ENCODE results near the gene PCYT2. TPM values are rescaled to one million over a fixed set of nuclear protein-coding genes. Genes with fewer than 3 reads are reported as not detected.

PCYT2 gene
- polyA plus RNA-seq, 1 donor, result 33.8 TPM

DNA sequence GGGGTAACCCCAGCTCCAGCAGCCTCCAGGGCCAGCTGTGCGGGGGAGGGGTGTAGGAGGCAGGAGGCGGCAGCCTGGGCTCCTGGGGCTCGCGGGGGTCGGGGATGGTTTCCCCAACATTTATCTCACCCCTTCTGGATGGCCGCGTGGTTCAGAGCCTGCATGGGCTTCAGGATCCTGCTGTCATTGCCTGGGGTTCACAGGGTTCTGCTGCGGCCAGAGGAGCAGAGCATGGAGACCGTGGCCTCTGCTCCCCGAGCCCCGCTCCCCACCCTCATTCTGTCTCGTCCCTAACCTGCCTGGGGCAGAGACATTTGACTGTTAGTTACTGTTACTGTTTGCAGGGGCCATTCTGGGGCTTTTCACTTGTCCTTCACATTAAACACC, 31.0 kb upstream of the PCYT2 start:
- H3K27ac ChIP-seq (ENCODE audit: low read length), result no peak overlapping the region
- no peak overlapping the region for H3K4me3 ChIP-seq (ENCODE audit: low read length)
- no peak for DNase-seq
- H3K36me3 ChIP-seq (ENCODE audit: control insufficient read depth, insufficient read depth, low read length), result no peaks in the 10 kb centered on the region
- H3K27me3 ChIP-seq (ENCODE audit: control insufficient read depth, insufficient read depth, low read length), result peaks cover 8% of the 10 kb centered on the region
- WGBS (ENCODE audit: insufficient coverage, low lambda C conversion rate), result no CpG with 5 or more reads among the region's 12 CpGs
- peaks cover 2% of the 10 kb centered on the region for H3K4me1 ChIP-seq (ENCODE audit: control insufficient read depth, insufficient read depth, low read length)
- H3K9me3 ChIP-seq (ENCODE audit: control insufficient read depth, low read depth, low read length), result peaks cover 6% of the 10 kb centered on the region

DNA sequence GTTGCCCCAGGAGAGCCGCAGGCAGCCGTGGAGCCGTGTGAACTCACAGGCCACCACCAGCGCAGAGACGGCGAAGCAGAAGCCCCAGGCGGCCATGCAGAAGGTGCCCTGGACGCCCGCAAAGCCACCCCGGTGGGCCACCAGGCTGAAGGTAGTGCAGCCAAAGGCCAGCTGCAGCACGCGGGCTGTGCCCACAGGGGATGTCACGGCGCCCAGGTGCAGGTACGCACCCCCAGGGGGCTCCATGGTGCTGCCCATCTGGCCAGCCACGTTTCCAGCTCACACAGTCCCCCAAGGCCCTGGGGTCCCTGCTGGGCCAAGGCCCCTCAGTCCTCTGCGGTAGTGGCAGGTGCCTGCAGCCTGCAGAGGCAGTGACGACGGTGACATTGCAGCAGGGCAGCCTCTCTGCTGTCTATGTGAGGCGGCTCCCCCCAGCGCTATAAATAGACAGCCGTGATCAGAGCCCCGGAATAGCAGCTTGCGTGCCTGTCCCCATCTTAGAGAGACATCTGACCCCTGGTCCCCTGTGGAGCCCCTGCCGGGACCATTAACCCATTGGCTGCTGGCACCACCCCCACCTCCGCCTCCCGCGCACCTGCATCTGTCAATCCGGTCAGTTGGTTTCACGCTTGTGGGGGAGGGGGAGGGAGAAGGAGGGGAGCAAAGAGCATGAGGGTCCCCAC, 30.4 kb upstream of the PCYT2 start:
- no peaks in the 10 kb centered on the region for H3K36me3 ChIP-seq (ENCODE audit: control insufficient read depth, insufficient read depth, low read length)
- WGBS (ENCODE audit: insufficient coverage, low lambda C conversion rate), result 0% methylated on average over 1 of the region's 30 CpGs
- H3K4me3 ChIP-seq (ENCODE audit: low read length), result no peak overlapping the region
- H3K27me3 ChIP-seq (ENCODE audit: control insufficient read depth, insufficient read depth, low read length), result peaks cover 8% of the 10 kb centered on the region
- peaks cover 6% of the 10 kb centered on the region for H3K9me3 ChIP-seq (ENCODE audit: control insufficient read depth, low read depth, low read length)
- no peak overlapping the region for H3K27ac ChIP-seq (ENCODE audit: low read length)
- no peak for DNase-seq
- peaks cover 5% of the 10 kb centered on the region for H3K4me1 ChIP-seq (ENCODE audit: control insufficient read depth, insufficient read depth, low read length)

DNA sequence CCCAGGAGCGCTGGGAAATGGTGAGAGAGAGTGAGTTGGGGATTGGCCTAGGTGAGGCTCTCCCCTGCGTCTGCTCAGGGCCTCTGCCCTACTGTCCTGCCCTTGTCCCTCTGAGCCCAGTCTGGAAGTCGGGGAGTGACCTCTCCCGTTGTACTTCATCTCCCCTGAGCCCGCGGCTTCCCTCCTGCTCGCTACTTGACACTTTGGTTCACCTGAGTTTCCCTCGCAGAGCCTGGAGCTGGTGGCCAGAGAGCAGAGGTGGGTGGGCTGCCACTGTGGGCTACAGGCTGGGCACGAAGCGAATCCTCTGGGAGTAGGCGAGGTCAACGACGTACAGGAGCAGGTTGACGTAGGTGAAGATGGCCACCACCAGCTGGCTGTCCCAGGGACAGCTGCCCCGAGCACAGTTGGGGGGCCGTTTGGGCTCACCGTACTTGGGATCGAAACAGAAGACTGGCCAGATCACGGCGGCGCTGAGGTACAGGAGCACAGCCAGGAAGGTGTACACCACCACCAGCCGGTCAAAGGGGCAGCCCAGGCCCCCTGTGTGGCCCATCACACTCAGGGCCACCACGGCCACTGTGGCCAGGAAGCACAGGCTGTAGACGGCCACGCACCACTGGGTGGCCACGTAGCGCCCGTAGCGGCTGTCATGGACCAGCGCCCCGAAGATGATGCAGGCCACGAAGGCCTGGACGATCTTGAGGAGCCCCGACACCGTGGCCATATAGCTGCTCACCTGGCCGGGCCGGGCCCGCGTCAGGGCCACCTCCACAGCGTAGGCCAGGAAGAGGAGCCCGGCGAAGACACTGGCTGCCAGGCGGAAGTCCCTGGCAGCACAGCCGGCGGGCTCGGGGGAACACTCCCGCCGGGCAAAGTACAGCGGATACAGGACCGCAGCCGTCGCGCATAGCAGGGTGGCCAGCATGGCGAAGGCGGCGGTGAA, 29.6 kb upstream of the PCYT2 start:
- H3K4me1 ChIP-seq (ENCODE audit: control insufficient read depth, insufficient read depth, low read length), result peaks cover 8% of the 10 kb centered on the region
- no peaks in the 10 kb centered on the region for H3K36me3 ChIP-seq (ENCODE audit: control insufficient read depth, insufficient read depth, low read length)
- H3K9me3 ChIP-seq (ENCODE audit: control insufficient read depth, low read depth, low read length), result peaks cover 6% of the 10 kb centered on the region
- H3K27me3 ChIP-seq (ENCODE audit: control insufficient read depth, insufficient read depth, low read length), result peaks cover 8% of the 10 kb centered on the region
- no peak overlapping the region for H3K27ac ChIP-seq (ENCODE audit: low read length)
- no CpG with 5 or more reads among the region's 56 CpGs for WGBS (ENCODE audit: insufficient coverage, low lambda C conversion rate)
- no peak overlapping the region for H3K4me3 ChIP-seq (ENCODE audit: low read length)
- DNase-seq, result no peak

DNA sequence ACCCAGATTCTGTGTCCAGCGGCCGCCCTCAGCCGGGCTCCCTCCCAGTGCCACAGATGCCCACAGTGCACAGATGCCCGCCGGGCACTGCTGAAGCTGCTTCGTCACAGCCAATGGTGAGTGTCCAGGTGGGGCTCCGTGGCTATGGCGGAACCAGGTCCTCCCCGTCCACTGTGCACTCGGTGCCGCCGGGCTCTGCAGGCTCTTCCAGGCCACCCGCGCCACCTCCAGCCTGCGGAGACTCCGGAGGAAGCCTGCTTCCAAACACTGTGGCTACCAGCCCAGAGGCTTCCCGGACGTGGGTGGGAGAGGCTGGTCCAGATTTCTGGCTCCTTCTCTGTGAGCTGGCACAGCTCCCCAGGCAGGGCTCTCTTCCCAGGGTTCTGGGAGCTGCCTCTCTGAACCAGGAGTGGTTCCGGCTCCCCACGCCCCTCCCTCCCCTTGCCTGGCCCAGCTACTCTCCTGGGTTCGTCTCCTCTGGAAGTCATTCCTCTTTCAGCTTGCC, 28.7 kb upstream of the PCYT2 start:
- no CpG with 5 or more reads among the region's 21 CpGs for WGBS (ENCODE audit: insufficient coverage, low lambda C conversion rate)
- no peaks in the 10 kb centered on the region for H3K36me3 ChIP-seq (ENCODE audit: control insufficient read depth, insufficient read depth, low read length)
- peaks cover 8% of the 10 kb centered on the region for H3K4me1 ChIP-seq (ENCODE audit: control insufficient read depth, insufficient read depth, low read length)
- H3K9me3 ChIP-seq (ENCODE audit: control insufficient read depth, low read depth, low read length), result peaks cover 6% of the 10 kb centered on the region
- peaks cover 8% of the 10 kb centered on the region for H3K27me3 ChIP-seq (ENCODE audit: control insufficient read depth, insufficient read depth, low read length)
- no peak overlapping the region for H3K4me3 ChIP-seq (ENCODE audit: low read length)
- no peak overlapping the region for H3K27ac ChIP-seq (ENCODE audit: low read length)
- no peak for DNase-seq

DNA sequence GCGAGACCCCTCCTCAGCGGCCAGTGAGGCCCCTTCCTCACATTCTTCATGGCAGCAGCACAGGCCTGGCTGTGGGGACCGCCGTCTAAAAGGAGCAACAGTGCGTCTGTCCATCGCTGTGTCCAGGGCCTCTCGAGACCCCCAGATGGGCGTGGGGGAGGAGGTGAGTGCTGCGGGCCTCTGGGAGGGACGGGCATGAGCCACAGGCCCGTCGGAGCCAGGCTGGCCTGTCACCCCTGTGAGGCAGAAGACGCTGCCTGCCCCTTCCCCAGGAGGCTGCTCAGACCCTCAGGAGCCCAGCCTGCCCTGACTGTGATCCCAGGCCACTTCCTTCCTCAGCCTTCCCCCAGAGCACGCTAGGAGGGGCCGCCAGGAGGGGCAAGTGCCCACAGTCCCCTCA, 28.0 kb upstream of the PCYT2 start:
- Histone ChIP-seq H3K36me3 (ENCODE audit: control insufficient read depth, insufficient read depth, low read length) (no peaks in the 10 kb centered on the region), H3K4me1 (ENCODE audit: control insufficient read depth, insufficient read depth, low read length) (peaks cover 8% of the 10 kb centered on the region), H3K9me3 (ENCODE audit: control insufficient read depth, low read depth, low read length) (peaks cover 6% of the 10 kb centered on the region), H3K4me3 (ENCODE audit: low read length) (no peak overlapping the region), H3K27me3 (ENCODE audit: control insufficient read depth, insufficient read depth, low read length) (peaks cover 8% of the 10 kb centered on the region), H3K27ac (ENCODE audit: low read length) (no peak overlapping the region)
- no CpG with 5 or more reads among the region's 15 CpGs for WGBS (ENCODE audit: insufficient coverage, low lambda C conversion rate)
- no peak for DNase-seq

DNA sequence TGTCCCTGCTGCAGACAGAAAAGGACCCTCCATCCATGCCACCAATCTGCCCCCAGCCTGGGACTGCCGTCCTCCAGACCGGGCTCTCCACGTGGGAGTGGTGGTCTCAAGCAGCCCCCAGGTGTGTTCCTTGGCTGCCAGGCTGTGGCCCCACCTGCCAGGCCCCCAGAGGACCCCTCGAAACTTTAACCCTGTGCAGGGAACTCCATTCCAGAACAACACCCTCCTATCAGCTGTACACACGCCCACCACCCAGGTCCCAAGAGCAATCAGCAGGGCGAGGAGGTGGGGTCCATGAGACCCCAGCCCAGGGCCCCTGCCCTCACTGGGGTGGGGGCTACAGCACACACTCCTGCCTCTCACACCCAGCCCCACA, 24.5 kb upstream of the PCYT2 start:
- no peaks in the 10 kb centered on the region for H3K9me3 ChIP-seq (ENCODE audit: control insufficient read depth, low read depth, low read length)
- no peaks in the 10 kb centered on the region for H3K27me3 ChIP-seq (ENCODE audit: control insufficient read depth, insufficient read depth, low read length)
- no peak for DNase-seq
- peaks cover 2% of the 10 kb centered on the region for H3K36me3 ChIP-seq (ENCODE audit: control insufficient read depth, insufficient read depth, low read length)
- WGBS (ENCODE audit: insufficient coverage, low lambda C conversion rate), result no CpG with 5 or more reads among the region's 6 CpGs
- H3K27ac ChIP-seq (ENCODE audit: low read length), result no peak overlapping the region
- peaks cover 8% of the 10 kb centered on the region for H3K4me1 ChIP-seq (ENCODE audit: control insufficient read depth, insufficient read depth, low read length)
- H3K4me3 ChIP-seq (ENCODE audit: low read length), result no peak overlapping the region

DNA sequence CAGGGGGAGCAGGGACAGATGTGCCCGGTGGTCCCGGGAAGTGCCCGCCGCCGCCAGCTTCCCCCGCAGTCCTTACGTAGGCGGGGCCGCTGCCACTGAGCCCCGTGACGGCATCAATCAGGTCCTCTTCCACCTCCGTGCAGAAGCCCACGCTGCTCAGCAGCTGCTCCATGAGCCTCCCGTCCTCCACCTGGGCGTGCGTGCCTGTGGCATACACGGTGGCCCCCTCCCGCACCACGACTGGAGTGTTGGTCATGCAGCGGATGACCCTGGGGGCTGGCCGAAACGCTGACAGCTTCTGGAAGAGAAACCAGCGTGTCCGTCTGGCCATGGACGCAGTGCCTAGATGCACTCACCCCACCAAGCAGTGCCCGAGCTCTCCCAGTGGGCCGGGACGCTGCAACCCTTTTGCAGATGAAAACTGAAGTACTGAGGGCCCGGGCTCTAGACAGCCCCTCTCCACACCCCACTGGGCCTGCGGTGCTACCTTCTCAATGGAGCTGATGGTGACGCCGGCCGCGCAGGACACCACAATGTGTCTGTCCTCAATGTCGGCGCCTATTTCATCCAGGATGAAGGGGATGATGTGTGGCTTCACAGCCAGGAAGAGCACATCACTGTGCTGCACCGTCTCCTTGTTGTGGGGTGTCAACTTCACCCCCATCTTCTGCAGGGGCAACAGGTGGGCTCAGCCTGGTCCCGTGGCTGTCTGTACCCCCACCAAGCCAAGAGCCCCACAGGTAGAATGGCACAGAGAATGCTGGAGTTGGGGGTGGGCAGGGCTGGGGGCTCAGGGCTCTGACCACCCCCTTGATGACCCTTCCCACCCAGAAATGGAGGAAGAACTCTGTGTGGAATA, 23.9 kb upstream of the PCYT2 start:
- Histone ChIP-seq H3K27ac (ENCODE audit: low read length) (no peak overlapping the region), H3K36me3 (ENCODE audit: control insufficient read depth, insufficient read depth, low read length) (peaks cover 2% of the 10 kb centered on the region), H3K27me3 (ENCODE audit: control insufficient read depth, insufficient read depth, low read length) (no peaks in the 10 kb centered on the region), H3K4me3 (ENCODE audit: low read length) (no peak overlapping the region), H3K9me3 (ENCODE audit: control insufficient read depth, low read depth, low read length) (no peaks in the 10 kb centered on the region), H3K4me1 (ENCODE audit: control insufficient read depth, insufficient read depth, low read length) (peaks cover 8% of the 10 kb centered on the region)
- no CpG with 5 or more reads among the region's 38 CpGs for WGBS (ENCODE audit: insufficient coverage, low lambda C conversion rate)
- no peak for DNase-seq

DNA sequence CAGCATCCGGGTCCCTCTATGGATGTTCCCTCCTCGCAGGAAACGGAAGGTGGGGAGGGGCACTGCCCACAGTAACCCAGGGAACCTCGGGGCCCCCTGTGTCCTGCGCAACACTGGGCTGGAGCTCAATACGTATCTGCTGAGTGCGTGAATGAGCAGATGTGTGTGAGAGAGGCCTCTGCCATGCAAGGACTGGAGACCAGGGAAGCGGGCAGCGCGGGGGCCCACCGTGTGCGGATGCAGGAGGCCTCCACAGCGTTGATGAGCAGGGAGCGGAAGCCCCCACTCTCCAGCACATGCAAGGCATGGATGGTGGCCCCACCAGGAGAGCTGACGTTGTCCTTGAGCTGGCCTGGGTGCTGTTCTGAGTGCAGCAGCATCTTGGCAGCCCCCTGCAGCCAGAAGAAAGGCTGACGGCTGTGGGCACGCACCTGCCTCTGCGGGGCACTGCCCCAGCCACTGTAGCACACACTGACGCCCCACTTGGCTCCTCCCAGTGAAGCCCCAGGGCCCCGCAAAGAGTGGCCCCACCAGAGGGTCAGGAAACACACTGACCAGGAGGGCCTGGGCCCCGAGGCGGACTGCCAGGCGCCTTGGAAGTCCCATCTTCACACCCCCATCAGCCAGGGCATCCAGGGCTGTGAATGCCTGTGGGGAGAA, 23.0 kb upstream of the PCYT2 start:
- no peak for DNase-seq
- H3K27ac ChIP-seq (ENCODE audit: low read length), result no peak overlapping the region
- WGBS (ENCODE audit: insufficient coverage, low lambda C conversion rate), result no CpG with 5 or more reads among the region's 23 CpGs
- H3K36me3 ChIP-seq (ENCODE audit: control insufficient read depth, insufficient read depth, low read length), result peaks cover 2% of the 10 kb centered on the region
- no peaks in the 10 kb centered on the region for H3K27me3 ChIP-seq (ENCODE audit: control insufficient read depth, insufficient read depth, low read length)
- H3K4me3 ChIP-seq (ENCODE audit: low read length), result no peak overlapping the region
- H3K9me3 ChIP-seq (ENCODE audit: control insufficient read depth, low read depth, low read length), result no peaks in the 10 kb centered on the region
- peaks cover 8% of the 10 kb centered on the region for H3K4me1 ChIP-seq (ENCODE audit: control insufficient read depth, insufficient read depth, low read length)

DNA sequence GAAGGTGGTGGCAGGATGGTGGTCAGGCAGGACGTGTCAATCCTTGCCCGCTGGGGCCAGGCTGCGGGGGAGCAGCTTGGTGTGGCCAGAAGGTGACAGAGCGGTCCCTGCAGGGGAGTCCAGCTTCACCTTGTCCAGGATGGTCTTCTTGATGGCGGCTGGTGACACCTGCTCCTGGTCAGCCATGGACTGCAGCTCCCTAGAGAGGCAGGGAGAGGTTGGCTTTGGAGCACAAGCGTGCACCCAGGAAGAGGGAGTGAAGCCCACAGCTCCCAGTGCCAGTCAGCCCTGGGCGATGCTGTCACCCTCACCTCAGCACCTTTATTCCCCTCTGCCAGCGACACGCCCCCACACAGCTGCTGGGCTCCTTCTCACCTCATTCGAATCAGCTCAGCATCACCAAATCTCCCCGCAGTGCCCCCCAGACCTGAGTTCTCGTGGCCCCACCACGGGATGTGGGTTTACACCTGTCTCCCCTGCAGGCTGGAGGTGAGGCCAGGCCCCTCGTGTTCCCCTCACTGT, 22.0 kb upstream of the PCYT2 start:
- no peaks in the 10 kb centered on the region for H3K9me3 ChIP-seq (ENCODE audit: control insufficient read depth, low read depth, low read length)
- no peak for DNase-seq
- peaks cover 2% of the 10 kb centered on the region for H3K36me3 ChIP-seq (ENCODE audit: control insufficient read depth, insufficient read depth, low read length)
- H3K4me3 ChIP-seq (ENCODE audit: low read length), result no peak overlapping the region
- H3K27ac ChIP-seq (ENCODE audit: low read length), result no peak overlapping the region
- peaks cover 10% of the 10 kb centered on the region for H3K27me3 ChIP-seq (ENCODE audit: control insufficient read depth, insufficient read depth, low read length)
- H3K4me1 ChIP-seq (ENCODE audit: control insufficient read depth, insufficient read depth, low read length), result peaks cover 17% of the 10 kb centered on the region
- WGBS (ENCODE audit: insufficient coverage, low lambda C conversion rate), result no CpG with 5 or more reads among the region's 14 CpGs
